Activated CD8-positive, alpha-beta memory T cell treated with anti-CD3 and anti-CD28 coated beads, Interleukin-2, amount 50 U/mL, for 24 hours (primary cell): Measurements from ENCODE around the gene SNX27.
"Not testable (repeated sequence)": the region's sequence is repeated elsewhere in the genome, so short reads cannot be mapped to it uniquely, and the experiment has no call there.

ENCODE experiments used
- DNase-seq: peaks from one replicate; pipeline ENCODE4 v3.0.0-alpha.2; 2020; ENCODE audit errors: extremely low read depth

Gene SNX27

DNA sequence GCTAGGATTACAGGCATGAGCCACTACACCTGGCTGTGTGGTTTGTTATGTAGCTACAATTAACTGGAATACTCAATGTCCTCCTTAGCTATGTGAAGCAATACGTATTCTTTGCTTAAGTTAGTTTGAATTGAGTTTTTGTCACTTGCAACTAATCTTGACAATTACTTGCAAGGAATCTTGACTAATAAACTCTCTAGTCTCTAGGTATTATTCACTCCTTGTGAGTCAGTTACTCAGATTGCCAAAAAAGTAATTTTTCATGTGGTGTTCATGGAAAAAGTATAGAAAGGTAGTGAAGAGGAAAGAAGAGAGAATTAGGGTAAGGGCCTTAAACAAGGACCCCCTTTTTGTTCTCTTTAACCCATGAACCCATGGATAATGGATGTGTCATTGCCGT lies 7.6 kb upstream of the SNX27 start:
- DNase-seq, result no peak

GRCh38 chr1:151606384-151606783 lies 5.5 kb upstream of the SNX27 start:
- DNase-seq, result no peak

- no peak for DNase-seq
Measured at GRCh38 chr1:151606857-151607256, 5.0 kb upstream of the SNX27 start.

GRCh38 chr1:151610142-151610541 lies 1.7 kb upstream of the SNX27 start:
- no peak for DNase-seq

GRCh38 chr1:151611288-151611790 lies 511 bp upstream of the SNX27 start:
- DNase-seq, result no peak

GRCh38 chr1:151612501-151613281 lies 841 bp downstream of the SNX27 start:
- no peak for DNase-seq

DNA sequence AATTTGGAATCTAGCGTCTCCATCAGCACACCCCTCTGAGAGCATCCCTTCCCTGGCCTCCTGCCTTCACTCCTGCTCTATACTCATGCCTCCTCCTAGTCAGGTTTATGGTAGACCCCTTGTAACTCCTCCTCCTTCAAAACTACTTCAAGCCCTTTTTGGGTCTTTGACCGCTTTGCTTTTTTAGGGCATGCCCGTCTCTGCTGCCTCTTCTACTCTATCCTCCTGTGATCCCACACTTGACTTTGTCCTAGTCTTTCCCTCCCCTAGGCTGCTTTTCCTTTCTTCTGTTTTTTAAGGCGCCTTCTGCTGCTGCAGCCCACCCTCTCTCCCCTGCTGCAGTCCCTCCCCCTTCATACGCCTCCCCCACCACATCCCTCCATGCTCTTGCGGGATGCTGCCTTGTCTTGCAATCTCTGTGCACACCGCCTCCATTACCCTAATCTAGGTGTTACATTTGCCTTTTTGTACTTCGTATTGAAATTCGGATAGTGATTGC lies 1.5 kb downstream of the SNX27 start:
- DNase-seq, result no peak

- DNase-seq, result no peak
Measured at GRCh38 chr1:151615711-151616504, 4.1 kb downstream of the SNX27 start.

DNA sequence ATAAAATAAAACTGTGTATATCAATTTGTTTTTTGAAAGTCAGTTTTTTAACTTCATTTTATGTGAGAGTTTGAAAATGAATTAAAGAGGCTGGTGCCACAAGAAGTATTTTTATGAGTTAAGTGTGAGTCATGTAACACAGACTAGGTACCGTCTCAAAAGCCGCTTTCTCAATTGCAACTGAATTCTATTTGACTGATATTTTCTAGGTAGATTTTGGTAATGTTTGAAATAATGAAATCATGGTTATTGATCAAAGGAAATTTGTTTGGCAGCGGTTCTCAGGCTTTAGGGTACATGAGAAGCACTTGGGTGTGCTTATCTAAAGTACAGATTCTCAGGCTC lies 4.6 kb downstream of the SNX27 start:
- DNase-seq, result no peak

DNA sequence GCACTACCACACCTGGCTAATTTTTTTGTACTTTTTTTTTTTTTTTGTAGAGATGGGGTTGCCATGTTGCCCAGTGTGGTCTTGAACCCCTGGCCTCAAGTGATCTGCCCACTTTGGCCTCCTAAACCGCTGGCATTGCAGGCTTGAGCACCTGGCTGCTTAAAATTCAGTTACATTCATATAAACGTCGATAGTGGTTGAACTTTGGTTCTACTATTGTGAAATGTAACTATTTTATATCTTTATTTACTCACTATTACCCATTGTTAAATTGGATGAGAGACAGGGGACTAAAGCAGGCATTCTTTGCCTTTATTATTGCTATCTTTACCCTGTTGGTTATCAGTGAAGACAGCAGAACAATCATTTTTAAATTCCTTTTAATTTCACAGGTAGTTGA lies 6.2 kb downstream of the SNX27 start:
- no peak for DNase-seq

- no peak for DNase-seq
Measured at GRCh38 chr1:151618470-151618869, 6.6 kb downstream of the SNX27 start.

DNA sequence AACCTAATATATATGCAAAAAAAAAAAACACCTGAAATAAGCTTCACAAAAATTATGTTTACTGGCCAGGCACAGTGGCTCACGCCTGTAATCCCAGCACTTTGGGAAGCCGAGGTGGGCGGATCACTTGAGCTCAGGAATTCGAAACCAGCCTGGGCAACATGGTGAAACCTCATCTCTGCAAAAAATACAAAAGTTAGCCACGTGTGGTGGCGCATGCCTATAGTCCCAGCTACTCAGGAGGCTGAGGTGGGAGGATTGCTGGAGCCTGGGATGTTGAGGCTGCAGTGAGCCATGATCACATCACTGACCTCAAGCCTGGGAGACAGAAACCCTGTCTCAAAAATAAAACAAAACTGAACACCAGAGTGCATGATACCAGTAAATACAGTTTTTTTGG lies 7.1 kb downstream of the SNX27 start:
- DNase-seq, result not testable (repeated sequence)

DNA sequence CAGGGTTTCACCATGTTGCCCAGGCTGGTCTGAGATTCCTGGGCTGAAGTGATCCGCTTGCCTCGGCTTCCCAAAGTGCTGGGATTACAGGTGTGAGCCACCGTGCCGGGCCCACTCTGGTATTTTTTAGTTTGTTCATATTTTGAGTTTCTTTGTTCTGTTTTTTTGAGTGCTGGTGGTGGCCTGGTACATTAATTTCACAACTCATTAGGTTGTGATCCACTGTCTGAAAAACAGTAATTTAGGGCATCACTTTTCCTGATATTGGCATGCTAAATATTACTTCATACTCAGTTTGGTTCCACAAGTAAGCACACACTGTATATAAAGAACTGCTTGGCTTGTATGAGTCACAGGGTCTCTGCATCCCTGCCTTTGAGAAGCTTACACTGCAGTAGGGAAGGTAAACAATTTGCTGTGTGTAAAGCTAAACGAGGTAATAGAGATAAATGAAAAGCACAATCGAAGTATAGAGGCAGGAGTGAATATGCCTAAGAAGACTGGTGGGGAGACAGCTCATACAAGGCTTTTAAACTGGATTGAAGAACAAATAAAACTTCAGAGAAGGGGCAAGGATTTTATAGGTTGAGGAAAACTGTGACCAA lies 7.7 kb downstream of the SNX27 start:
- DNase-seq, result no peak

GRCh38 chr1:151620286-151620685 lies 8.4 kb downstream of the SNX27 start:
- no peak for DNase-seq

DNA sequence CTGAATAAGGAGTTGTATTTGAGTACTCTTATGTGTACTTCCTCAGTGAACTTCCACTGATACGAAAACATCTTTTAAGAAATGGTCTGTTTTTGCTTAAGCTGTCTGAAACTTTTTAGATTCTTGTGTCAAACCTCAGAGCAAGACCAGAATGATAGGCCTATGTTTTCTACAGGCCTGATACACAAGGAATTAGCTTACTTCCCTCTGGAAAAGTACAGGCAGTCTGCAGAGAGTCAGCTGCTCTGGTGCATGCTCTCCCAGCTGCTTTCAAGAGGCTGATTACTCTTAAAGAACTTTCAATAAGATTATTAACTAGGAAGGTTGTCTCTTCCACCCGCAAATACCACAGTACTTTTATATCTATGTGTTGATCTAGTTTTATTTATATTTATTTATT lies 9.5 kb downstream of the SNX27 start:
- no peak for DNase-seq

DNA sequence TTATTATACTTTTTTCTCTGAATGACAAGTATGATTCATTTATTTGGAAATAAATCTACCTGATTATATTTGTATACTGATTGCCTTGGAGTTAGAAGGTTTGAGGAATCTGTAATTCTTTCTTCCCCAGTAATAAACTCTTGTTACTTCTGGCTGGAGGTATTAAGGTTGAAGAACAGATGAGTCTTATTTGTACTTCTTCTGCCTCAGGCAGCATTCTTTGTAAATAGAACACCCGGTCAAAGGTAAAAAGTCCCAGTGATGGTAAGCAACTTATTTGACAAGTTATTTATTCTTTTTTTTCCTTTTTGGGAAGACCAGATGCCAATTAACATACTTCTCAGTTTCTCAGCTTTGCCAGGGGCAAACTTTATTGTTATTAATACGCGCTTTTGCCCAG lies 12.9 kb downstream of the SNX27 start:
- DNase-seq, result no peak

DNA sequence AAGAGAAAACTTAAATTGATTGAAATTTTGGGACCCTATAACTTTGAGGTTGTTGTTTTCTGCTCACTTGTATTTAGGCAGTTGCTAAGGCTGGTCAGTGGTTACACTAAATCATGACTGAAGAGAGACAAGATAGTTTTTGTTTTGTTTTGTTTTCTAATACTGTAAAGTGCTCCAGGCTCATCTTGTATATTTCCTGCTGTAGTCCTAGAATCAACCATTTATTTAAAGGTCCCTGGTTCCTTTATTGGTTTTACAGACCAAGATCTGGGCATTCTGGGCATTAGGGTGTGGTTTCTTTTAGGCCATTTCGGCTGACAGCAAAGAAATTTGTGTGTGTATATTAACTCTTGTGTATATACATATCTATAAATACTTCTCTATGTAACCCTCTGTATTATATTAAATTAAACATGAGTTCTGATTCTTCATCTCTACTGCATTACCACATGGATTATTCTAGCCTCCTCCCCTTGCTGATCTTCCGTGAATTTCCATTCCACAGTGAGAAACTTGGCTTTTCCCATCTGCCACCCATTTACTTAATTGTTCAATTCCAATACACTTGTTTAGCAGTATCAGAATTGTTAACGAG lies 15.0 kb downstream of the SNX27 start:
- no peak for DNase-seq

DNA sequence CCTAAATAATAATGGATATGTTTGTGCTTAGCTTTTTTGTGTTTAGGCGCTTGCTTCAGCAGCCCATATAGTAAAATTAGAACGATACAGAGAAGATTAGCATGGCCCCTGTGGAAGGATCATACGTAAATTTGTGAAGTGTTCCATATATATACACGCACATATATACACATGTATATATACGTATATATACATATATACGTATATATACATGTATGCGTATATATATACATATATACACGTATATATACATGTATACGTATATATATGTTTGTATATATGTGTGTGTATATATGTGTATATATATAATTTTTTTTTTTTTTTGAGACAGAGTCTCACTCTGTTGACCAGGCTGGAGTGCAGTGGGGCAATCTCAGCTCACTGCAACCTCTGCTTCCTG lies 17.4 kb downstream of the SNX27 start:
- DNase-seq, result no peak

DNA sequence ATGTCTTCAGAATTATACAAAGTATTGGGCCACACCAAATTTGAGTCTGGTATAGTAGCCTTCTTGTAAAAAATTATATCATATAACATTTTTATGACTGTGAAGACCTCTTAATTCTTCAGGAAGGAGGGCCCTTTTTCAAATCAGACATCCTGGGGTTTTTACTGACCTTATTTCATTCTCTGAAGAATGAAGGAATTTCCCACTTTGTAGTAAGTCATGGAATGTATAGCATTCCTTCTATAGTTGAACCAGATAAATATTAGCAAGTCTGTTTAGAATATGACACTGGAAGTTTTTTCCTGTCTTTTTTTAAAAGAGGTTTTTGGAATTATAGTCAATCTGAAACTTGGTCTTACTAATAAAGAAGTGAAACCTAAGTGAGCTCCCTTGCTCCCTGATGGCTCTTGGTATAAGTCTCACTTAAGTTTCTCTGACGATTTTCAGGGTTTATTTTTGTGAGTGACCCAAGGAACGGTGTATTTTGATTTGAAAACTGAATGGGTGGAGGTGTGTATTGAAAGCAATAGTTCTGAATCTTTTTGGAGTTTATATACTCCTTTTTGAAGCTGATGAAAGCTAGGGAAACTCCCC lies 23.7 kb downstream of the SNX27 start:
- DNase-seq, result no peak

GRCh38 chr1:151638074-151638775 lies 26.4 kb downstream of the SNX27 start:
- DNase-seq, result no peak

DNA sequence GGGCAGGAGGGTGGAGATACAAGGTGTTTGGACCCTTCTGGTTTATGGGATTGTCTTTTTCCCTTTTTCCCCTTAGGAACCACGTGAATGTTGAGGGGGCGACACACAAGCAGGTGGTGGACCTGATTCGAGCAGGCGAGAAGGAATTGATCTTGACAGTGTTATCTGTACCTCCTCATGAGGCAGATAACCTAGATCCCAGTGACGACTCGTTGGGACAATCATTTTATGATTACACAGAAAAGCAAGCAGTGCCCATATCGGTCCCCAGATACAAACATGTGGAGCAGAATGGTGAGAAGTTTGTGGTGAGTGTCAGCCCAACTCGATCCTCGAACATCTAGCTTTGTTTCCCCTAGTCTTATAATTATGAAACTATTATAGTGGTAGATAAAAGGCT lies 27.0 kb downstream of the SNX27 start:
- no peak for DNase-seq
